Measurements from ENCODE around the gene SLC25A38. TPM values are rescaled to one million over a fixed set of nuclear protein-coding genes. Genes with fewer than 3 reads are reported as not detected.

SLC25A38 gene
- total RNA-seq, 1 experiment from 2014 or later = 22.0 TPM

DNA sequence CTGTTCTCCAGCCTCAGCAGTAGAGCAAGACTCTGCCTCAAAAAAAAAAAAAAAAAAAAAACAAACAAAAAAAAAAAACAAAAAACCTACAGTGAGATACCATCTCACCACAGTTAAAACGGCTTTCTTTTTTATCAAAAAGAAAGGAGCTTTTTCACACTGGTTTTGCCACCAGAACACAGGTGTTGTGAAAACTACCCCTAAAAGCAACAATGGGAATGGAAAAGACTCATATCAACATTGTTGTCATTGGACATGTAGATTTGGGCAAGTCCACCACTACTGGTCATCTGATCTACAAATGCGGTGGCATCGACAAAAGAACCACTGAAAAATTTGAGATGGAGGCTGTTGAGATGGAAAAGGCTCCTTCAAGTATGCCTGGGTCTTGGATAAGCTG is 24.8 kb upstream of the SLC25A38 start:
- Histone ChIP-seq H3K36me3 (ENCODE audit: low read depth) (no peaks in the 10 kb centered on the region), H3K79me2 (ENCODE audit: low read depth) (no peaks in the 10 kb centered on the region), H2AFZ (no peak overlapping the region), H3K27ac (no peak overlapping the region), H3K4me1 (replicated peaks; ENCODE audit: insufficient read depth) (no peaks in the 10 kb centered on the region), H3K27me3 (ENCODE audit: insufficient read depth, low read depth) (peaks cover 6% of the 10 kb centered on the region), H4K20me1 (ENCODE audit: insufficient read depth) (no peaks in the 10 kb centered on the region), H3K4me2 (no peak overlapping the region), H3K9me2 (ENCODE audit: insufficient read depth) (no peaks in the 10 kb centered on the region), H3K4me3 (no peak overlapping the region), H3K9me3 (ENCODE audit: insufficient read depth, low read depth) (no peaks in the 10 kb centered on the region), H3F3A (ENCODE audit: insufficient read depth, low read depth) (no peaks in the 10 kb centered on the region)
- no peak for DNase-seq
- CTCF ChIA-PET = no interaction called here
- intact Hi-C loops (cut with micrococcal nuclease; ENCODE audit: unreplicated experiment) = no loop called here
- TF ChIP-seq, protein P1, sequence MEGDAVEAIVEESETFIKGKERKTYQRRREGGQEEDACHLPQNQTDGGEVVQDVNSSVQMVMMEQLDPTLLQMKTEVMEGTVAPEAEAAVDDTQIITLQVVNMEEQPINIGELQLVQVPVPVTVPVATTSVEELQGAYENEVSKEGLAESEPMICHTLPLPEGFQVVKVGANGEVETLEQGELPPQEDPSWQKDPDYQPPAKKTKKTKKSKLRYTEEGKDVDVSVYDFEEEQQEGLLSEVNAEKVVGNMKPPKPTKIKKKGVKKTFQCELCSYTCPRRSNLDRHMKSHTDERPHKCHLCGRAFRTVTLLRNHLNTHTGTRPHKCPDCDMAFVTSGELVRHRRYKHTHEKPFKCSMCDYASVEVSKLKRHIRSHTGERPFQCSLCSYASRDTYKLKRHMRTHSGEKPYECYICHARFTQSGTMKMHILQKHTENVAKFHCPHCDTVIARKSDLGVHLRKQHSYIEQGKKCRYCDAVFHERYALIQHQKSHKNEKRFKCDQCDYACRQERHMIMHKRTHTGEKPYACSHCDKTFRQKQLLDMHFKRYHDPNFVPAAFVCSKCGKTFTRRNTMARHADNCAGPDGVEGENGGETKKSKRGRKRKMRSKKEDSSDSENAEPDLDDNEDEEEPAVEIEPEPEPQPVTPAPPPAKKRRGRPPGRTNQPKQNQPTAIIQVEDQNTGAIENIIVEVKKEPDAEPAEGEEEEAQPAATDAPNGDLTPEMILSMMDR (conservative IDR thresholded peaks at IDR 0.05) = no peak
- no peak for TF ChIP-seq EZH2 (IDR thresholded peaks at IDR 0.05; ENCODE audit: low read depth)
- no TSS peak for BruUV-seq (replicated peaks)
- POLR2A ChIA-PET (ENCODE audit: unreplicated experiment) = no interaction called here

DNA sequence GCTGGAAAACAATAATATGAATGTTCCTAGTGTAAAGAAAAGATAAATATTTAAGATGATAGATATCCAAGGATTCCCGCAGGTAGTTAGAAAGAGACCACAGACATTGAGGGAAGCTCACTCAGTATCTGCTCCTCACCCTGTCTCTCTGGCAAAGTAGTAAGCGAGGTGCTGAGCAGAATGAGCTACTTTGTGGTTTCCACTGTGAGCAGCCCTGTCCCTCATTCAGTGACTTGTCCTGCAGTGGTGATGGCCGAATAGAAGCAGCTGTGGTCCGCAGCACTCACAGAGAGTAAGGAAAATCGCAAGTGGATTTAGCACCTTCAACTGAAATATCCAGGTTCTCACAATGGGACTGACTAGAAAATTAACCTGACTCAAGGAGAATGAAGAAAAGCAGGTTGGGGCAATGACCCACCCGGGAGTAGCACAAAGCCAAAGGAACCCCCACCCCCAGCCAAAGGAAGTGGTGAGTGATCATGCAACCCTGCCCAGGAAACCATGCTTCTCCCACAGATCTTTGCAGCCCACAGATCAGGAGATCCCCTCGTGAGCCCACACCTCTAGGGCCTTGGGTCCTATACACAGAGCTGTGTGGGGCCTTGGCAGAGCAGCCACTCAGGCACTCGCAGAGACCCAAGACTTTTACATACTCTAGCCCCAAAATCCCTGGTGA is 21.8 kb upstream of the SLC25A38 start:
- Histone ChIP-seq H3F3A (ENCODE audit: insufficient read depth, low read depth) (no peaks in the 10 kb centered on the region), H3K4me1 (replicated peaks; ENCODE audit: insufficient read depth) (no peaks in the 10 kb centered on the region), H4K20me1 (ENCODE audit: insufficient read depth) (no peaks in the 10 kb centered on the region), H3K4me2 (no peak overlapping the region), H3K36me3 (ENCODE audit: low read depth) (no peaks in the 10 kb centered on the region), H3K4me3 (no peak overlapping the region), H3K9me3 (ENCODE audit: insufficient read depth, low read depth) (no peaks in the 10 kb centered on the region), H3K9me2 (ENCODE audit: insufficient read depth) (no peaks in the 10 kb centered on the region), H3K27ac (no peak overlapping the region), H3K79me2 (ENCODE audit: low read depth) (no peaks in the 10 kb centered on the region), H3K27me3 (ENCODE audit: insufficient read depth, low read depth) (peaks cover 3% of the 10 kb centered on the region), H2AFZ (no peak overlapping the region)
- CTCF ChIA-PET = no interaction called here
- intact Hi-C loops (cut with micrococcal nuclease; ENCODE audit: unreplicated experiment) = no loop called here
- BruUV-seq (replicated peaks) = no TSS peak
- no peak for DNase-seq
- POLR2A ChIA-PET (ENCODE audit: unreplicated experiment) = no interaction called here
- TF ChIP-seq, protein P1 (conservative IDR thresholded peaks at IDR 0.05) = no peak
- TF ChIP-seq EZH2 (IDR thresholded peaks at IDR 0.05; ENCODE audit: low read depth) = no peak

DNA sequence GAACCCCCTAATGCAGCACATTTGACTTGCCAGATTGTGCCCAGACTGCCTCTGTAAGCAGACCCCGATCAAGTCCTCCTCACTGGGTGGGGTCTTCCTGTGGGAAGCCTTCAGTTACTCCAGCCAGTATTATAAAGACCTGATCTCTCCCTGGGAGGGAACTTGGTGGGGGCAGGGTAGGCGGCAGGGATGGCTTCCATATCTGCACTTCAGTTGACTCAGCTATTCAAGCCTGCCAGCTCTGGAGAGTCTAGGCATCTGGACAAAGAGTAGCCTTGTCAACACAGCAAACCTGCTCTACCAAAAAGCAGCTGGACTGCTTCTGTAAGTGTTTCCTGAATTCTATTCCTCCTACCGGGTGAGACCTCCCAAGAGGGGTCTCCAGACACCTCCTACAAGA is 21.0 kb upstream of the SLC25A38 start:
- Histone ChIP-seq H3K27me3 (ENCODE audit: insufficient read depth, low read depth) (peaks cover 3% of the 10 kb centered on the region), H3K4me3 (no peak overlapping the region), H3K79me2 (ENCODE audit: low read depth) (no peaks in the 10 kb centered on the region), H3K36me3 (ENCODE audit: low read depth) (no peaks in the 10 kb centered on the region), H3K9me3 (ENCODE audit: insufficient read depth, low read depth) (no peaks in the 10 kb centered on the region), H3K9me2 (ENCODE audit: insufficient read depth) (no peaks in the 10 kb centered on the region), H3F3A (ENCODE audit: insufficient read depth, low read depth) (no peaks in the 10 kb centered on the region), H4K20me1 (ENCODE audit: insufficient read depth) (no peaks in the 10 kb centered on the region), H2AFZ (no peak overlapping the region), H3K4me1 (replicated peaks; ENCODE audit: insufficient read depth) (no peaks in the 10 kb centered on the region), H3K27ac (no peak overlapping the region), H3K4me2 (no peak overlapping the region)
- TF ChIP-seq, protein P1 (conservative IDR thresholded peaks at IDR 0.05) = no peak
- no peak for TF ChIP-seq EZH2 (IDR thresholded peaks at IDR 0.05; ENCODE audit: low read depth)
- no peak for DNase-seq
- POLR2A ChIA-PET (ENCODE audit: unreplicated experiment) = no interaction called here
- CTCF ChIA-PET = no interaction called here
- no TSS peak for BruUV-seq (replicated peaks)
- intact Hi-C loops (cut with micrococcal nuclease; ENCODE audit: unreplicated experiment) = no loop called here
